ENCODE data around the gene PRKN.

Gene PRKN

DNA sequence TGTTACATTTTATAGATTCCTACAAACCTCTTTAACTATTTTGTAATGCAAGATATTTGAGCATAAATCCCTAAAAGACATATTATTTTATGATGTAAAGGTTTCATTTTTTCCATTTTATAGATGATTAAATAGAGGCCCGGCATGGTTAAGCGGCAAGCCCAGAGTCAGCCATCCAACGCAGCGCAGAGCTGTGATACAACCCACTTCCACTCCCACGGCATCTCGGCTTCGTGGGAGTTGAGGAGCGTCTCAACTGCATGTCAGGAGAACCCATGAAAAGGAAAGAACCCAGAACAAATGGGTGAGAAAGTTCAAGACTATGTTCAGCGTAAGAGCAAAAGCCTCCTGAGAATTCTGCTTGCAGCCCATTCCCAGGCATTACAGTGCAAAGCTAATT, 488.2 kb downstream of the PRKN start:
- no peak for DNase-seq (ENCODE audit: low read depth in 2 of 2)

DNA sequence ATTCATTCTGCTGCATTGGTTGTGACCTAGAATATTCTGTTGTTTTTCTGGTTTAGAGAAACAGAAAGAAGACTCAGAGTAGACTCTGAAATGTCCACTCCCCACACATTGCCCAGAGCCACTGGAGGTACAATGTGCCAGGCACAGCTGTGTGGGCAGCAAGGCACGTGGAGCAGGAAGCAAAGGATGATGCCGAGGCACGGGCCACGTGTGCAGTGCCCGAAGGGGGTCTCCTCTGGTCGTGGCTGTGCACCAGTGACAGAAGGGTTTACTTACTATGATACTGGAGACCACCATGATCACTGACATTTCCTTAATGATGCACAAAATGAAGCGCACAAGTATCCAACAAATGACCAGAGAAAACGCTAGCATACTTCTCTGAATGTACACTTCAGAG, 488.9 kb downstream of the PRKN start:
- no peak for DNase-seq (ENCODE audit: low read depth in 2 of 2)

DNA sequence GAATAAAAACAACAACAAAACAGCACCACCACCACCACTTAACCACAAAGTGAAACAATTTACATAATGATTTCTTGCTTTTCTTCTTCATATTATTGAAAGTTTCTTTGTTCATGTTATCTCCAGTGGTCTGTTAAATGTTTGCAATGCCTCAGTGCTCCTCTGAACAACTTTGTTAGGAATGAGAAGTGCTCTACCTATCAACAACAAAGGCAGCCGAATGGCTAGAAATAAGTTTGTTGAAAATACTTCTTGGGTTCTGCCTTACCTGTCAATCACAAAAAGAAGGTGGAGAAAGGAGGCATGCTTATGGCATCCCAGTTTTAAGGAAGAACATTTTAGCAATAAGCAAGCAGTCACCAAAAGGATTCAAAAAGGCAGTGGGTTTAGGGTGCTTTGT, 490.2 kb downstream of the PRKN start:
- no peak for DNase-seq (ENCODE audit: low read depth in 2 of 2)

DNA sequence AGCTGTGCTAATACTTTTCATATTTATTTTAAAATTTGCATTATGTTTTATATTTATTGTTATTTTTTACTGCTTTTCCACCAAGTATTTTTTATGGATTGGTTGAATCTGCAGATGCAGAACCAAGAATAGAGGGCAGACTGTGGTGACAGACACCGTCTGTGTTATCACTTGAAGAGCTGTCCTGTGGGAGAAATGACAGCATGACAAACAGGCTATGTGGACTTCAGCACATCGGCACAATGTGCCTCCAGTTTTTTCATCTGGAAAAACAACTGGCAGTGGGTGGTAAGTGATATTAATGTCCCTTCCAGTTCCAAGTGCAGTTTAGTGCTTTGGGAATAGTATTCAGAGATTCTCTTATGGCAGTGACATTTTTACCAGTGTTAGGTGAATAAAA, 492.9 kb downstream of the PRKN start:
- no peak for DNase-seq (ENCODE audit: low read depth in 2 of 2)

DNA sequence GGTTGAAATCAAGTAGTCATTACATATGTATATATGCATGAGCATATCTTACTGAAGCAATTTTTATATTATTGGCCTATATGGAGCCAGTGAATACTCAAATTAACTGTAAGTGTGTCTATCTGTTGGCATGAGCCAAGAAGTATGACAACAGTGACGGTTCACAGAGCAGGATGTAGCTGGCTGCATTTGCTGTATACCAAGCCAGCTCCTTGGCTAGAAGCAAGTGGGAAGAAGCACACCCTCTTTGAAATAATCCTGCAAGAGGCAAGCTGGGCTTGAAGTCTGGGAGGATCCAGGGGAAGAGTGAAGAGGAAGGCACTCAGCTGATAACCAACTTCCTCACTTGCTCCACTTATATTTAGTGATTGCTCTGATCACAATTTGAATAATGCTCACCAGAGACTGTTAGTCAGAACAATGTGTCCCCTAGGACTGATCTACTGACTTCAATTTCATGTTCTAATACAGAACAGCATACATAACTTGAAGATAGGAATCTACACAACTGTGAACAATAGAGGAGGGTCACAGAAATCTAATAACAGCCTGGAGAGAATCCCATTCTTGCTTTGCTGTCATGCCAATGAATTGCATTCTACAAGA, 497.3 kb downstream of the PRKN start:
- no peak for DNase-seq (ENCODE audit: low read depth in 2 of 2)

DNA sequence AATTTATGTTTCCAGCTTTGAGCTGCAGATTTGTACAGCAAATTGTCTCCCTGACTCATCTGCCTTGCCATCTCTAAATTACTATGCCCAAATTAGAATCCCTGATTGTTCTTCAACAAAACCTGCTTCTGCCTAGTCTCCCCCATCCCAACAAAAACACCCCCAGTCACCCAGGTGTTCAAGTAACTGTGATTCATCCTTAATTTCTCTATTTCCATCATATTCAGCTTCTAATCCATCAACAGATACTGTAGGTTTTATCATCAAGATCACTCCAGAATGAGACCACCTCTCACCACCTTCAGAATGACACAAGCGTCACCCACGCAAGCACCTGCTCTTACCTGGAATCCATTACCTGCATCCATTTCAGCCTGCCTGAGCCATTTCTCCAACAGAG, 498.5 kb downstream of the PRKN start:
- DNase-seq (ENCODE audit: low read depth in 2 of 2), result no peak

DNA sequence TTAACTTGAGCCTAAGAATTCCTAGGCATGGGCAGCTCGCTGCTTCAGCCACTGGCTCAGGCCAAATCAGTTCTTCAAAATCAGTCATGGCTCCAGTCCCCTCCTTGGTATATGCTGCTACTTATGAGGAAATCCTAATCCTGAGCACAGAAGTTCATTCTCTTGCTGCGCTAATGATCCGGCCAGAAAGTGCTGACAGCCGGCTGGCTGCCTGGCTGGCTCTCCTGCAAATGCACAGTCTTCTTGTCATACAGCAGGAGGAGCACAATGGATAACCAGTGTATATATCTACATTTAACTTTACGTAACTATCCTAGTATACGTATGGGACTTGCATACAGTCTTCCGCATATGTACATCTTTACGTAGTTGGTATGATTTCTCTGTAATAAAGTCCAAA, 500.8 kb downstream of the PRKN start:
- no peak for DNase-seq (ENCODE audit: low read depth in 2 of 2)

DNA sequence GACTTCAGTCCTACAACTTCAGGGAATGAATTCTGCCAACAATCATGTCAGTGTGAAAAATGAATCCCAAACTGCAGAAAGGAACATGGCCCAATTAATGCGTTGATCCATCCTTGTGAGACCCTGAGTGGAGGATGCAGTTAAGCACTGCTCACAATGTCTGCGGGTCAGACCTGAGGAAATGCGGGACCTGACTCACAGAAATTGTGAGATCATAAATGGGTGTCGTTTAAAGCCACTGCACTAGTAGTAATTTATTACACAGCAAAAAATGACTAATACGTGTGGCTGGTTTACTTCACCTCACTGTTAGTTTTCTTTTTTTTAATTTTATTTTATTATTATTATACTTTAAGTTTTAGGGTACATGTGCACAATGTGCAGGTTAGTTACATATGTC, 505.0 kb downstream of the PRKN start:
- no peak for DNase-seq (ENCODE audit: low read depth in 2 of 2)

DNA sequence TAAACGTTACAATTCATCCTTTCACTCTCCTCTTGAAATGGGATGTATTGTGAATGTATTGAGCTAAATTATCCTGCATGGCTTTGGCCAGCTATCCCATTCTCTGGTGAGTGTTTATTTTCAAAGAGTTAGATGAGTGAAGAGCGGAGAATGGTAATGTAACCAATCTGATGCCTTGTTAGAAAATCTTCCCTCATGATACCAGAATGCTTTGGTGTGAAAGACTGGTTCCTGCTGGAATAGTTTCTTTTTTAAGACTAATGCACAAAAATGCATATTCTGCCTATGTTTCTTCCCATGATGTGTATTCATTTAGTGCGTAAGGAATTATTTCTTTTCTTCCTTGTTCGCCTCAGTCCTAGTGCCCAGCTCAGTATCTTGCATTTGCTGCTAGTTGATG, 506.7 kb downstream of the PRKN start:
- no peak for DNase-seq (ENCODE audit: low read depth in 2 of 2)

DNA sequence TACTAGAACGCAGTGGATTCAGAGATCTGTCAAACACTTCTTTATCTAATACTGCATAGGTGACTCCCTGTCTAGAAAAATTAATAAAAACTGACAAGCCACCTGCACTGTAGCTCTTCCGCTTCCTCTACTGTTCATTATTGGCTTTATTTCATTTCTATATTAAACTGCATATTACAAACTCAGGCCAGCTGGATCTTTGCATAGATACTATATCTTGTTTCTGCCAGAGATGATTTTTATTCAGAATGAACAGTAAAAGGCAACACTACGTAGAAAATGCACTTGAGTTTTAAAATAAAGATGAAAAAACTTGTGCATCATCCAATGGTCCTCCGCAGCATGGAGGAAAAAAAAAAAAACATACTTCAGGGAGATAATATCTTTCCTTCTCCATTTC, 508.3 kb downstream of the PRKN start:
- no peak for DNase-seq (ENCODE audit: low read depth in 2 of 2)

DNA sequence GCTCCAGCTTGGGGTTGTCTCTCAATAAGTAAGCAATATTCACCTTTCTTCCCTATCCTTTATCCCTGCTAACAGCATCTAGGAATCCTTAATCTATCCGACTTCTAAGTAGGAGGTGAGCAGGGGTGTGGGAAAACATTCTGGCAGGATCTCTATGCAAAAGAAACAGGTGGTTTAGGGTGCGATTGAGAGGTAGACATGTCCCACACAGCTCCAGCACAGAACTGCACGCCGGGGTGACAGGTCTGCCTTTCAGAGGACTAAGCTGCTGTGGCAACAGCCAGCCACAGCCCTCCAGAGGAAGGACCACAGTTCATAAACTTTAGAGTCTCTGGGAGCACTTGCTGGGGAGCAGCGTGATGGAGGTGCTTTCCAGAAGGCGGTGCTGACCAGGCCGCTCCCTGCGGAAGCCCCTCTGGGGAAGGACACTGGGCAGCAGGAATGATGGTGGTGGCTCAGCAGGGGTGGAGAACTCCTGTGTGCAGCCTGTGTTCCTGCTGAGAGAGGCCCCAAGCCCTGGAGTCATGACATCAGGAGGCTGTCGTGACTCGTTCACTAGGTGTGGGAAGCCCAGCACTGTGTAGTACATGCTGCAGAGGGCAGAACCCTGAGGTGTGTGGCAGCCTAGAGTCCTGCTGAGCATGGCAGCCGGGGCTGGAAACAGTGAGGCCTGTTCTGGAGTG, 509.6 kb downstream of the PRKN start:
- no peak for DNase-seq (ENCODE audit: low read depth in 2 of 2)

DNA sequence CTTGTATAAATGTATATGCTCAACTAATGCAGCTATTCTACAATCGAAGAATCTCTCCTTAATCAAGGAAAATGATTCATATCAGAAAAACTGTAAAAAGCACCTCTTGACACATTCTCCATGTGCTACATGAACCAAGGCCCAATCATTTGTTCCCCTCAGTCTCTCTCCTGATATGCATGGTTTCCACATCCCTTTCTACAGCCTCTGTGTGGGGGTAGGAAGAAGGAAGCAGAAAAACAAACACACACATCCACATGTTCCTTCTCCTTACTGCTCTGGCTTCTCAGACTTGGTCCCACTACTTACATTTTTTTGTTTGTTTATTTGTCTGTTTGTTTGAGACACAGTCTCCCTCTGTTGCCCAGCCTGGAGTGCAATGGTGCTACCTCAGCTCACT, 510.5 kb downstream of the PRKN start:
- DNase-seq (ENCODE audit: low read depth in 2 of 2), result no peak

DNA sequence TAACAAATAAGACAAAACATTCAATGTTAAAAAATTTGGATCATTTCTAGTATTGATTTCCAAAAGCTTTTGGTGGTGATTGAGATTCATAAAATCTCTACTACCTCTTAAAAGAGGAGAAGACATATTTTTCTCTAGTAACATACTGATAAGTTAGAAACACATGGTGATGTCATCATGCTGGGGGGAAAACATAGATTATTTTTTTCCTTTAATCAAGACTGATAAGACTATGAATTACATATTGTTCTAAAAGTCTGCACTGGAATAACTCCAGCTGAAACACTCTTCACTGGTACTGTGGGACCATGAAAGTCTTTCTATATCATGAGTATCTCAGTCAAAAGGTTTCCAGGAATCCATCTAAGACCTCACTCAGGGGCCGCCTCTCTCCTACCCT, 515.8 kb downstream of the PRKN start:
- no peak for DNase-seq (ENCODE audit: low read depth in 2 of 2)

DNA sequence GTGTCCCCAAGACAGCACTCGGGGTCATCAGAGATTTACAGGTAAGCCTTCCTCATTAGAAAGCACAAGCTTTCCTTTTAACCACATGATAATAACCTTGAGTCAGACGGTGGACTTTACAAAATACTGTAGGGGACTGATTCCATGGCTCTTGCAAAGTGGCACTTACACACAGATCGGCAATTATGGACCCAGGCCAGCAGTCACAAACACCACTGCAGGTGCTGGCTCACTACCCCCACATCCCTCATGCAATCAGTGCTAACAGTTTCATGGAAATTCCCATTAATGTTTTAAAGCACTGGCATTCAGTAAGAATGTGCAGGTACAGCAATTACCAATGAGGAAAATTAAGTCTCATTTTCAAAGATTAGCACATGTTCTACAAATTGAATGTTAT, 516.5 kb downstream of the PRKN start:
- no peak for DNase-seq (ENCODE audit: low read depth in 2 of 2)

DNA sequence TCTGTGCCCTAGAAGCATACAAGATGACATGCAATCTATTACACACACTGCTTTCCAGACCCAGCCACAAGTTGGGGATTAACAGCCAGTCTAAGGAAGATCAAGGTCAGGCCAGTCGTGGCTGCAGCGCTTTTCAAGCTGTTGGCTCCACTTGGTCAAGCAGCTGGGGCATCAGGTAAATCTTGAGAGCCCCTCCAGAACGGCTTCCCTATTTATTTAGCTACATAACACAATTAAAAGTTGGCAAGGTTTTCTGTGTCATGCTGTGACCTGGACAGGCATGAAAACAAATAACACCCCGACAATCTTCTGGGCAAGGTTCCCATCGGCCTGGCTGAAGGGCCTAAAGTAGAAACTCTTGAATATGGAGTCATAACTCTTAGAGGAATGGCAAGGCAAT, 524.3 kb downstream of the PRKN start:
- DNase-seq (ENCODE audit: low read depth in 2 of 2), result no peak

DNA sequence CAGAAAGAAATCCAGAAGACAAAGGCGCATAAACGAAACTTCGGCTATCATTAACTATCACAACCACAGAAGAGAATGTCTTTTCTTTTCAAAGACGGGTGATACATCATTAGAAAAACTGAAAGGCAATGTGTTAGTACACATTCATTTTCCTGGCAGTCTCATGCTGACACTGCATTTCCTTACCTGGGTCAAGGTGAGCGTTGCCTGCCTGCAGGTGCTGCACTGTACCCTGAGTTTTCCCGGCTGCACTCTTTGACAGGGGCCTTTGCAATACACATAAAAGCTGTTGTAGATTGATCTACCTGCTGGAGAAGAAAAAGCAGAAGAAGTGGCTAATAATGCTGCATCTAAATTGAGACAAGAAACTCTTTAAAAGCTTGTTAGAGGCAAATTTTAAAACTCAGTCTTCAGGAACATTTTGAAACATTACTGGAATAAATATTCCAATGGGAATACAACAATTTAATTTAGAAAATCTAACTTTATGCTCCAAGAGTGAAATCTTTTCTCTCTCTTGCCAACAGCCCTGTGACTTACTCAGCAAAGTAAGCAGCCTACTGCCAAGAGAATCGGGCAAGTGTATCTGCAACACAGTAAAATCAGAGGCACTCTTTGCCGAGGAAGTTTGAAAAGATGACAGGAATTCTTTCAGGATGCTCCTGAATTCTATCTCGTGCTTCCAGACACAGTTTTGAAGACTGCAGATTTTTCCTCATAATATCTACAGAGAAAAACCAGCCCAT, 526.4 kb downstream of the PRKN start:
- no peak for DNase-seq (ENCODE audit: low read depth in 2 of 2)

DNA sequence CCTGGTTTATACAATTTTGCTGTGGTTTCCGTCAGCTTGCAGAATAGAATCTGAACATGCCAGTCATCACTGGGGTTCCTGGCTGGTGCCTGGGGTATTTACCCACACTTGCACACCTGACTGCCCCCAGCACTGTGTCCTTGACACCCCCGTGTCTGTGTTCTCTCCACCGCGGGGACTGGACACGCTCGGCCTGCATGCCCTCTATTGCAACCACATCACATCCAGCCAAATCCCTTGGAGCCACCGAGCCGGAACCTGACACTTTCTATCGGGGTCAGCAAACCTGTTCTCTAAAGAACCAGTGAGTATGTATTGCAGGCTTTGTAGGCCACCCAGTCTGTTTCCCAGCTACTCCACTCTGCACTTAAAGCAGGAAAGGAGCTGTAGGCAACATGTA, 527.5 kb downstream of the PRKN start:
- no peak for DNase-seq (ENCODE audit: low read depth in 2 of 2)

DNA sequence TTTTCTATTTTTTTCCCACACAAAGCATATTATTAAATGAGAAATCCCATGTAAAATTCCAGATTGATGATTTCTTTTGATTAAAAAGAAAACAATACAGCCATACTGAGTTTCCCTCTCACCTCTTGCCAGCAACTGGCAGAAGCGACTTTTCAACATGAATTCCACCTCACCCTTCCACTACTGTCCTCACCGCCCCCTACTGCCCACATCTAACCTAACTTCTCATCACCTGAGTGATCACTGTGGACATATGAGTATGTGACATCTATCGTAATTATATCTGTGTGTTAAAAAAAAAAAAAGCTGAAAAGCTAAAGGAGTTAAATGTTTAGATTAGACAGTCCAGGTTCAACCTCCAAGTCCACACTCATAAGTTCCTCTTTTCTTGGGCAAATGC, 528.6 kb downstream of the PRKN start:
- no peak for DNase-seq (ENCODE audit: low read depth in 2 of 2)

DNA sequence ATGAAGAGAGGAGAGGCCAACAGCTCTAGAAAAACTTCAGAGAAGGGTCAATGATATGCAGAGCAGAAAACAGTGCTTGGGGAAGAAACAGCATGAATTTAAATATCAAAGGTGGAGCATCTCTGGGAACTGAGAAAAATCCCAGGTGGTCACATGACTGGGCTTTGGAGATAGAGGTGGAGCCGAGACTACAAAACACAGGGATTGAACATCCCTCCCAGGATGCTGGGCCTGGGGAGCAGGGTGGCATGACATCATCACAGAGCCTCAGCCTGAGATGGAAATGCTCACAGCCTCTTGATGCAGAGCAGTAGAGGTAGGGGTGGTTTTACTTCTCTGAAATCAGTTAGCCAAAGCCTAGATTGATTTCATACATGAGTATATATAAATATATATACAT, 529.5 kb downstream of the PRKN start:
- no peak for DNase-seq (ENCODE audit: low read depth in 2 of 2)

DNA sequence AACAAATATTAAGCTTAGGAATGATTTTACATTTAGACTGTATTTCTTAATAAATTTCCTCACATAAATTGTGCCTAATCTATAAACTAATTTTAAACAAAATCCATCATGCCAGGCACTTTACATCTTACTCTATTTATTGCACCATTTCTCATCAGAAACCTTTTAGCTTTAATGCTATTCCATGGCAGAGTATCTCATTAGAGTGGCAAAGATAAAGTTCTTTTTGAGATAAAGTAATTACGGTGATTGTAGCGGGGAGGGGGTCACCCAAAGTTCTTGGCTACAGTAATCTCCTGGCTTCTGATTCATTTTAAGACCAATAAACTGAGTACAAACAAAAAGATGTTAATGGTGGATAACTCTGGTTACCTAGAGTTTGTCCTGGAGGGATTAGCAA, 532.1 kb downstream of the PRKN start:
- no peak for DNase-seq (ENCODE audit: low read depth in 2 of 2)

DNA sequence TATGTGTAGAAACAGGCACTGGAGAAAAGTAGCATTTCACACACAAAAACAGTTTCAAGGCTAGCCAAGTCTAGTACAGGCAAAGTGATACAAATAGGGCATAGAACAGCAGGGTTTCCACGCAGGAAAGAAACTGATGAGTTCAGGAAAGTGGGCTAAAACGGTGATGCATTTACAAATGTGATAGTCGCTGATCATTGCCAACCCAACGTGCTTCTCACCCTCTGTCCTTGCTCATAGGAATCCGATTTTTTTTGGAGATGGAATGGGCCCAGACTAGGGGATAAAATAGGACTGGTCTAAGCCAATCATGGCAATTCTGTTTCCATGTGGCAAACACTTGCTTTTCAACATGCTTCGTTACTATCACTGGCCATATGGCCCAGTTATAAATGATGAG, 536.6 kb downstream of the PRKN start:
- no peak for DNase-seq (ENCODE audit: low read depth in 2 of 2)

DNA sequence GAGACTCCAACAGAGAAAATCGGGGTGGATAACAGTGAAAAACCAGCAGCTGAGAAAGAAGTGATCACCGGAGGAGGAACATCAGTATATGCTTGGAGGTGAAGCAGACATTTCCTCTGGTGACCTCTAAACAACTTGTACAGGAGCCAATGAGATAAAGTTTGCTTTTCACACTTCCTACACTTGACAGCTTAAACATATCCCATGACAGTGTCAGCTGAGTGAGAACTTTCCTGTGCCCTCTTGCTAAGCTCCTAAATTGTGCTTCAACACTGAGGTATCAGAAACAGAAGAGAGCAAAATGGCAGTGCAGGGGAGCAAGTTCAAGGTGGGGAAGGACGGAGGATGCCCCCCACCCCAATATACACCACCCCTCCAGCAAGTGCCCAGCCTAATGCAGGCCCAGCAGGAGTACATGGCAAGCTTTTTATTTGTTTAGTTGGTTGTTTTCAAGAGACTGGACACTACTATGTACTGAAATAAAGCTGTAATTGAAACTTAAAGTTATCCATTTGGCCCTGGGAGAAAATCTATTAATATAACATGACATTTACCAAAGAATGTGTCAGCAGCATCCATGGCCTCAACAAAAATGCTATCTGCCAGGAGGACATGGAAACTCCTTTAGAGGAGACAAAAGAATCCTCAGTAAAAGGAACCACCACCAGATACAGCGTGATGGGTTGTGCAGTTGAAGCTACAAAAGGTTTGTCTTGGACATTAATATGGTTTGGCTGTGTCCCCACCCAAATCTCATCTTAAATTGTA, 540.2 kb downstream of the PRKN start:
- DNase-seq (ENCODE audit: low read depth in 2 of 2), result no peak

DNA sequence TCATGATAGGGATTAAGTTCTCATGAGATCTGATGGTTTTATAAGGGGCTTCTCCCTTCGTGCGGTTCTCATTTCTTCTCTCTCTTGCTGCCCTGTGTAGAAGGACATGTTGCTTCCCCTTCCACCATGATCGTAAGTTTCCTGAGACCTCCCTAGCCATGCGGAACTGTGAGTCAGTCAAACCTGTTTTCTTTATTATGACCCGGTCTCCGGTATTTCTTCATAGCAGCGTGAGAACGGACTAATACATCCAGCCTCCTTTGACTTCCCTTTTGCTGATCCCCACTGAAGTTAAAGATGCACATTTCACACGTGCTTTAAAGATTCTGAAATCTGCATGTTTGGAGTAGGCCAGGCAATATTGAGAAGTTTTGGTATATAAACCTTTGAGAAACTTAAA, 543.1 kb downstream of the PRKN start:
- DNase-seq (ENCODE audit: low read depth in 2 of 2), result no peak
